ENCODE measurements around the gene ZSCAN22. TPM values are rescaled to one million over a fixed set of nuclear protein-coding genes. Genes with fewer than 3 reads are reported as not detected.

ZSCAN22 gene
- total and polyA plus RNA-seq, 2 of the 13 experiments (the other 11 are each of a cell fraction or from before 2014, with no cell fraction given), result 2.5 to 3.5 TPM

DNA sequence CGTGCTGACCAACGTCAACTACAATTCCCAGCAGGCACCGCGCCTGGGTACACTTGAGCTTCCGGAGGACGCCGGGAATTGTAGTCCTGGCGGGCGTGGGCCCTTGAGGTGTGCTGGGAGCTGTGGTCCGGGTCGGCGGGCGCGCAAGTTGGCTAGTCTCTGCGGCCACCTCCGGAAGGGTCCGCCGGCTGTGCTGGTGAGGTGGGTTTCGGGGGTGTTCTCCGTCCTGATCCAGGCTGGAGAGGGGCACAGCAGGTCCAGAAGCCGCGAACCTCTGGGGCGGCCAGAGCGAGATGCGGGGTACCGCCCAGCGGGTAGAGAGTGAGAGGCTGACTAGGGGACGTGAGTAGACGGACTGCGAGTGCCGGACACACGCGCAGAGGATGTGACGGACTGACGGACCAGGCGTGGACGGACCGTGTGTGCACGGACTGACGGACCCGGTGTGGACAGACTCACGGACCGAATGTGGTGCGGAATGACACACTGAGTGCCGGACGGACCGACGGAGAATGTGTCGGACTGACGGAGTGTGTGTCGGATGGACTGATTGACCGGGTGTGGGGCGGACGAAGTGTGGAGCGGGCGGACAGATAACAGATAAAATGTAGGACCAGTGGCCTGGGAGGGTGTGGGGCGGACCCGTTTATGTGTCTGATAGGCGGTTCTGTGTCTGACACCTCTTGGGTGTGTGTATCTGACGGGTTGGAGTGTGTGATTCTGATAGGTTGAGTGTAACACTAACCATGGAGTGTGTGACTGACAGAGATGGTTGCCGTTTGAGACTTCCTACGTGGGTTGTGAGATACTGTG is at the start of gene ZSCAN22 (continued):
- TF ChIP-seq SP2 (CRISPR knock-in tag; IDR thresholded peaks at IDR 0.05) (peak; percentile 67), ZFX (CRISPR knock-in tag; IDR thresholded peaks at IDR 0.05; ENCODE audit: low read depth) (peak; percentile 96), ZNF10 (CRISPR knock-in tag; IDR thresholded peaks at IDR 0.05; ENCODE audit: borderline replicate concordance, low read depth) (no peak), CCDC6 (CRISPR knock-in tag; IDR thresholded peaks at IDR 0.05) (no peak), USF2 (IDR thresholded peaks at IDR 0.05; ENCODE audit: low read depth, low read length) (no peak), USF2 (CRISPR knock-in tag; IDR thresholded peaks at IDR 0.05; ENCODE audit: borderline replicate concordance) (peak; percentile 48; the same call in 1 of the 2 replicates), ELK4 (CRISPR knock-in tag; IDR thresholded peaks at IDR 0.05; ENCODE audit: borderline replicate concordance) (peak; percentile 48; the same call in 1 of the 2 replicates), ZNF788 (CRISPR knock-in tag; IDR thresholded peaks at IDR 0.05; ENCODE audit: borderline replicate concordance) (peak; percentile 82; the same call in 1 of the 2 replicates), BRF2 (CRISPR knock-in tag; IDR thresholded peaks at IDR 0.05) (no peak), GTF2F1 (IDR thresholded peaks at IDR 0.05; ENCODE audit: low read length) (no peak), ATF2 (CRISPR knock-in tag; IDR thresholded peaks at IDR 0.05) (peak; percentile 89)
- TF ChIP-seq, protein P1, sequence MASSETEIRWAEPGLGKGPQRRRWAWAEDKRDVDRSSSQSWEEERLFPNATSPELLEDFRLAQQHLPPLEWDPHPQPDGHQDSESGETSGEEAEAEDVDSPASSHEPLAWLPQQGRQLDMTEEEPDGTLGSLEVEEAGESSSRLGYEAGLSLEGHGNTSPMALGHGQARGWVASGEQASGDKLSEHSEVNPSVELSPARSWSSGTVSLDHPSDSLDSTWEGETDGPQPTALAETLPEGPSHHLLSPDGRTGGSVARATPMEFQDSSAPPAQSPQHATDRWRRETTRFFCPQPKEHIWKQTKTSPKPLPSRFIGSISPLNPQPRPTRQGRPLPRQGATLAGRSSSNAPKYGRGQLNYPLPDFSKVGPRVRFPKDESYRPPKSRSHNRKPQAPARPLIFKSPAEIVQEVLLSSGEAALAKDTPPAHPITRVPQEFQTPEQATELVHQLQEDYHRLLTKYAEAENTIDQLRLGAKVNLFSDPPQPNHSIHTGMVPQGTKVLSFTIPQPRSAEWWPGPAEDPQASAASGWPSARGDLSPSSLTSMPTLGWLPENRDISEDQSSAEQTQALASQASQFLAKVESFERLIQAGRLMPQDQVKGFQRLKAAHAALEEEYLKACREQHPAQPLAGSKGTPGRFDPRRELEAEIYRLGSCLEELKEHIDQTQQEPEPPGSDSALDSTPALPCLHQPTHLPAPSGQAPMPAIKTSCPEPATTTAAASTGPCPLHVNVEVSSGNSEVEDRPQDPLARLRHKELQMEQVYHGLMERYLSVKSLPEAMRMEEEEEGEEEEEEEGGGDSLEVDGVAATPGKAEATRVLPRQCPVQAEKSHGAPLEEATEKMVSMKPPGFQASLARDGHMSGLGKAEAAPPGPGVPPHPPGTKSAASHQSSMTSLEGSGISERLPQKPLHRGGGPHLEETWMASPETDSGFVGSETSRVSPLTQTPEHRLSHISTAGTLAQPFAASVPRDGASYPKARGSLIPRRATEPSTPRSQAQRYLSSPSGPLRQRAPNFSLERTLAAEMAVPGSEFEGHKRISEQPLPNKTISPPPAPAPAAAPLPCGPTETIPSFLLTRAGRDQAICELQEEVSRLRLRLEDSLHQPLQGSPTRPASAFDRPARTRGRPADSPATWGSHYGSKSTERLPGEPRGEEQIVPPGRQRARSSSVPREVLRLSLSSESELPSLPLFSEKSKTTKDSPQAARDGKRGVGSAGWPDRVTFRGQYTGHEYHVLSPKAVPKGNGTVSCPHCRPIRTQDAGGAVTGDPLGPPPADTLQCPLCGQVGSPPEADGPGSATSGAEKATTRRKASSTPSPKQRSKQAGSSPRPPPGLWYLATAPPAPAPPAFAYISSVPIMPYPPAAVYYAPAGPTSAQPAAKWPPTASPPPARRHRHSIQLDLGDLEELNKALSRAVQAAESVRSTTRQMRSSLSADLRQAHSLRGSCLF (CRISPR knock-in tag; IDR thresholded peaks at IDR 0.05; ENCODE audit: borderline replicate concordance), result no peak
- TF ChIP-seq, protein P2, sequence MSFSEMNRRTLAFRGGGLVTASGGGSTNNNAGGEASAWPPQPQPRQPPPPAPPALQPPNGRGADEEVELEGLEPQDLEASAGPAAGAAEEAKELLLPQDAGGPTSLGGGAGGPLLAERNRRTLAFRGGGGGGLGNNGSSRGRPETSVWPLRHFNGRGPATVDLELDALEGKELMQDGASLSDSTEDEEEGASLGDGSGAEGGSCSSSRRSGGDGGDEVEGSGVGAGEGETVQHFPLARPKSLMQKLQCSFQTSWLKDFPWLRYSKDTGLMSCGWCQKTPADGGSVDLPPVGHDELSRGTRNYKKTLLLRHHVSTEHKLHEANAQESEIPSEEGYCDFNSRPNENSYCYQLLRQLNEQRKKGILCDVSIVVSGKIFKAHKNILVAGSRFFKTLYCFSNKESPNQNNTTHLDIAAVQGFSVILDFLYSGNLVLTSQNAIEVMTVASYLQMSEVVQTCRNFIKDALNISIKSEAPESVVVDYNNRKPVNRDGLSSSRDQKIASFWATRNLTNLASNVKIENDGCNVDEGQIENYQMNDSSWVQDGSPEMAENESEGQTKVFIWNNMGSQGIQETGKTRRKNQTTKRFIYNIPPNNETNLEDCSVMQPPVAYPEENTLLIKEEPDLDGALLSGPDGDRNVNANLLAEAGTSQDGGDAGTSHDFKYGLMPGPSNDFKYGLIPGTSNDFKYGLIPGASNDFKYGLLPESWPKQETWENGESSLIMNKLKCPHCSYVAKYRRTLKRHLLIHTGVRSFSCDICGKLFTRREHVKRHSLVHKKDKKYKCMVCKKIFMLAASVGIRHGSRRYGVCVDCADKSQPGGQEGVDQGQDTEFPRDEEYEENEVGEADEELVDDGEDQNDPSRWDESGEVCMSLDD (CRISPR knock-in tag; IDR thresholded peaks at IDR 0.05; ENCODE audit: borderline replicate concordance), result no peak; the same call in 1 of the 2 replicates
